Ishikawa (cell line): ENCODE data around the gene CD2AP.

Experiments used
- CEBPB ChIP-seq: IDR thresholded peaks from 2 replicates; pipeline ENCODE4 v1.6.1; 2012
- CREB1 ChIP-seq: IDR thresholded peaks from 2 replicates; pipeline ENCODE4 v1.6.1; 2012; ENCODE audit warnings: low read depth
- EGR1 ChIP-seq: IDR thresholded peaks from 2 replicates; pipeline ENCODE4 v1.6.1; 2012
- EP300 ChIP-seq: IDR thresholded peaks from 2 replicates; pipeline ENCODE4 v1.6.1; 2012; ENCODE audit warnings: borderline replicate concordance
- FOXM1 ChIP-seq: IDR thresholded peaks from 2 replicates; pipeline ENCODE4 v1.6.1; 2012; ENCODE audit warnings: low read depth, borderline replicate concordance
- MAX ChIP-seq: IDR thresholded peaks from 2 replicates; pipeline ENCODE4 v1.6.1; 2012
- NFIC ChIP-seq: IDR thresholded peaks from 2 replicates; pipeline ENCODE4 v1.6.1; 2012
- RAD21 ChIP-seq: IDR thresholded peaks from 2 replicates; pipeline ENCODE4 v1.6.1; 2012; ENCODE audit warnings: low read depth
- REST ChIP-seq: IDR thresholded peaks from 2 replicates; pipeline ENCODE4 v1.6.1; 2012; ENCODE audit warnings: low read depth, mild to moderate bottlenecking
- TAF1 ChIP-seq: IDR thresholded peaks from 2 replicates; pipeline ENCODE4 v1.6.1; 2012; ENCODE audit warnings: low read depth, mild to moderate bottlenecking
- TCF12 ChIP-seq: IDR thresholded peaks from 2 replicates; pipeline ENCODE4 v1.6.1; 2012; ENCODE audit warnings: low read depth
- TEAD4 ChIP-seq: IDR thresholded peaks from 2 replicates; pipeline ENCODE4 v1.6.1; 2012
- USF1 ChIP-seq: IDR thresholded peaks from 2 replicates; pipeline ENCODE4 v1.6.1; 2012
- YY1 ChIP-seq: IDR thresholded peaks from 2 replicates; pipeline ENCODE4 v1.6.1; 2012; ENCODE audit warnings: low read depth
- ZBTB7A ChIP-seq: IDR thresholded peaks from 2 replicates; pipeline ENCODE4 v1.6.1; 2012; ENCODE audit warnings: low read depth

Gene CD2AP

GRCh38 chr6:47628448-47629272, 151.1 kb downstream of the CD2AP start:
- TF ChIP-seq YY1: no peak
- TF ChIP-seq TCF12: no peak
- no peak for TF ChIP-seq TAF1
- no peak for TF ChIP-seq CREB1
- TF ChIP-seq EGR1: no peak
- no peak for TF ChIP-seq CEBPB
- no peak for TF ChIP-seq TEAD4
- TF ChIP-seq EP300: no peak

GRCh38 chr6:47629954-47630353, 152.4 kb downstream of the CD2AP start:
- TF ChIP-seq CEBPB: no peak
- TF ChIP-seq FOXM1: no peak
- no peak for TF ChIP-seq RAD21
- no peak for TF ChIP-seq EP300

GRCh38 chr6:47630587-47630986, 153.0 kb downstream of the CD2AP start:
- TF ChIP-seq TCF12: no peak
- no peak for TF ChIP-seq ZBTB7A
- no peak for TF ChIP-seq CEBPB
- no peak for TF ChIP-seq EP300

- TF ChIP-seq RAD21 (peak; percentile 76), EP300 (no peak), EGR1 (no peak)
Measured at GRCh38 chr6:47631269-47631772, 153.7 kb downstream of the CD2AP start.

- TF ChIP-seq TCF12 (no peak), EGR1 (no peak), TEAD4 (no peak), MAX (no peak), FOXM1 (no peak), YY1 (no peak)
Measured at GRCh38 chr6:47631797-47632196, 154.2 kb downstream of the CD2AP start.

GRCh38 chr6:47633141-47633540, 155.6 kb downstream of the CD2AP start:
- no peak for TF ChIP-seq TEAD4
- no peak for TF ChIP-seq ZBTB7A
- no peak for TF ChIP-seq REST
- TF ChIP-seq FOXM1: no peak
- peak; percentile 34; the same call in 1 of the 2 replicates for TF ChIP-seq RAD21
- TF ChIP-seq MAX: no peak

- TF ChIP-seq USF1: no peak
- no peak for TF ChIP-seq NFIC
- TF ChIP-seq CREB1: no peak
- no peak for TF ChIP-seq MAX
- TF ChIP-seq FOXM1: no peak
- TF ChIP-seq EGR1: no peak
- TF ChIP-seq TEAD4: no peak
- TF ChIP-seq TAF1: no peak
- no peak for TF ChIP-seq ZBTB7A
- no peak for TF ChIP-seq RAD21
- TF ChIP-seq EP300: no peak
- no peak for TF ChIP-seq TCF12
- no peak for TF ChIP-seq CEBPB
- TF ChIP-seq REST: no peak
- no peak for TF ChIP-seq YY1
Measured at GRCh38 chr6:47634210-47635047, 156.8 kb downstream of the CD2AP start.
